Liver (tissue), 9 donors: ENCODE data around the gene CWC22. TPM values are rescaled to one million over a fixed set of nuclear protein-coding genes. Genes with fewer than 3 reads are reported as not detected.
"Not testable (repeated sequence)": the region's sequence is repeated elsewhere in the genome, so short reads cannot be mapped to it uniquely, and the experiment has no call there.

Experiments
- DNase-seq: peaks from one replicate; pipeline ENCODE4 v3.0.0-alpha.2; 2017; ENCODE audit warnings: low spot score
- H3K27ac ChIP-seq, 2 donors: one replicate each; pipeline ENCODE4 v1.7.0; 2013; ENCODE audit warnings: inconsistent platforms in 2 of 2, low read length in 2 of 2, control low read depth in 1 of 2, low read depth in 1 of 2, mild to moderate bottlenecking in 1 of 2
- H3K27me3 ChIP-seq, 4 donors: one replicate each; pipeline versions ENCODE4 v1.6.1 to v1.7.0; 2013; ENCODE audit warnings: low read length in 3 of 4, inconsistent platforms in 1 of 4, mild to moderate bottlenecking in 1 of 4, moderate library complexity in 1 of 4; ENCODE audit not compliant: control insufficient read depth in 4 of 4, insufficient read depth in 4 of 4
- H3K36me3 ChIP-seq, 4 donors: one replicate each; pipeline versions ENCODE4 v1.6.1 to v1.7.0; 2013; ENCODE audit warnings: low read length in 3 of 4, mild to moderate bottlenecking in 3 of 4, low read depth in 1 of 4, moderate library complexity in 1 of 4; ENCODE audit not compliant: control insufficient read depth in 4 of 4, insufficient read depth in 3 of 4
- H3K4me1 ChIP-seq, 4 donors: one replicate each; pipeline versions ENCODE4 v1.6.1 to v1.7.0; 2013; ENCODE audit warnings: low read length in 3 of 4, mild to moderate bottlenecking in 3 of 4, moderate library complexity in 1 of 4; ENCODE audit not compliant: control insufficient read depth in 4 of 4, insufficient read depth in 4 of 4
- H3K4me3 ChIP-seq, 3 donors: one replicate each; pipeline versions ENCODE4 v1.6.1 to v1.7.0; 2013; ENCODE audit warnings: low read length in 3 of 3, control low read depth in 1 of 3, low read depth in 1 of 3, mild to moderate bottlenecking in 1 of 3
- H3K9ac ChIP-seq, 2 donors: one replicate each; pipeline ENCODE4 v1.7.0; 2013; ENCODE audit warnings: low read length in 2 of 2, mild to moderate bottlenecking in 2 of 2, moderate library complexity in 2 of 2, control low read depth in 1 of 2, low read depth in 1 of 2
- H3K9me3 ChIP-seq, 4 donors: one replicate each; pipeline versions ENCODE4 v1.6.1 to v1.7.0; 2013; ENCODE audit warnings: low read length in 3 of 4; ENCODE audit not compliant: control insufficient read depth in 4 of 4
- ATF3 ChIP-seq: IDR thresholded peaks from 2 replicates; pipeline ENCODE4 v1.6.1; 2016; ENCODE audit warnings: antibody characterized with exemption
- CTCF ChIP-seq: fragments of 150-350 bp; IDR thresholded peaks from 2 replicates; pipeline ENCODE4 v1.5.1; 2017; ENCODE audit warnings: improper control_type of control experiment, low read depth, low read length; ENCODE audit not compliant: missing input control
- EGR1 ChIP-seq, 2 donors: IDR thresholded peaks; 2 replicates each; pipeline ENCODE4 v1.6.1; 2016 to 2018; ENCODE audit warnings: antibody characterized with exemption in 2 of 2, low read depth in 2 of 2
- HNF4G ChIP-seq: IDR thresholded peaks from 2 replicates; pipeline ENCODE4 v1.6.1; 2016; ENCODE audit warnings: antibody characterized with exemption
- JUND ChIP-seq, 2 donors: IDR thresholded peaks; 2 replicates each; pipeline ENCODE4 v1.6.1; 2016; ENCODE audit warnings: antibody characterized with exemption in 2 of 2
- MAX ChIP-seq: IDR thresholded peaks from 2 replicates; pipeline ENCODE4 v1.6.1; 2016; ENCODE audit warnings: antibody characterized with exemption
- NR2F2 ChIP-seq: IDR thresholded peaks from 2 replicates; pipeline ENCODE4 v1.6.1; 2016; ENCODE audit warnings: antibody characterized with exemption
- RAD21 ChIP-seq, 2 donors: IDR thresholded peaks; 2 replicates each; pipeline ENCODE4 v1.6.1; 2016; ENCODE audit warnings: antibody characterized with exemption in 2 of 2, mild to moderate bottlenecking in 2 of 2
- REST ChIP-seq: IDR thresholded peaks from 2 replicates; pipeline ENCODE4 v1.6.1; 2016; ENCODE audit warnings: antibody characterized with exemption, mild to moderate bottlenecking
- SP1 ChIP-seq: IDR thresholded peaks from 2 replicates; pipeline ENCODE4 v1.6.1; 2018; ENCODE audit warnings: antibody characterized with exemption, mild to moderate bottlenecking
- TAF1 ChIP-seq: conservative IDR thresholded peaks from 2 replicates; pipeline ENCODE4 v1.6.1; 2016; ENCODE audit warnings: antibody characterized with exemption, mild to moderate bottlenecking
- ZBTB33 ChIP-seq: IDR thresholded peaks from 2 replicates; pipeline ENCODE4 v1.6.1; 2016; ENCODE audit warnings: antibody characterized with exemption
- WGBS: extraction: QIAGEN DNeasy Blood & Tissue Kit; methylation state at CpG from one replicate; pipeline ENCODE4 v1.1.7; 2013; 5-methylcytosine and 5-hydroxymethylcytosine counted together
- polyA plus RNA-seq, 2 donors: library from polyadenylated mRNA; stranded (reverse) in 1 of 2; unstranded in 1 of 2; fragments of 200-250 nt in 1 of 2; fragments of >200 nt in 1 of 2; fragmentation: Nextera tagmentation in 1 of 2; extraction: Ambion mirVana in 1 of 2; gene quantifications; one replicate each; pipeline versions ENCODE4 v1.2.1 to v1.2.3, GENCODE V29; 2013 to 2015
- total RNA-seq, 2 donors: library from RNA; depleted of rRNA; stranded (reverse); fragments of >200 nt; gene quantifications; one replicate each; pipeline ENCODE4 v1.2.3, GENCODE V29; 2014
- donor health status: healthy.
- donor health status: healthy.
- donor health status: healthy.
- donor health status: healthy.
- donor health status: healthy.

CWC22 gene
- total and polyA plus RNA-seq, 4 donors = 4.4 to 12.0 (median 7.7) TPM

GRCh38 chr2:180006231-180006630 lies 866 bp downstream of the CWC22 start:
- DNase-seq = no peak
- Histone ChIP-seq H3K4me3 (peak overlapping the region; percentile 77 to 100 (median 99)), H3K9me3 (no peaks in the 10 kb centered on the region), H3K4me1 (peaks cover 0 to 14% (median 9%) of the 10 kb centered on the region in 4 donors), H3K27ac (peak overlapping the region; percentile 95 to 97), H3K27me3 (no peaks in the 10 kb centered on the region), H3K36me3 (peaks cover 0 to 1% (median 0%) of the 10 kb centered on the region in 4 donors), H3K9ac (peak overlapping the region; percentile 79 to 98)
- WGBS = 7% methylated on average over 7 of the region's 7 CpGs
- TF ChIP-seq ATF3 (no peak), NR2F2 (no peak), EGR1 (IDR thresholded peaks at IDR 0.05; ENCODE audit: low read depth in 2 of 2) (no peak), ZBTB33 (no peak), REST (no peak), RAD21 (IDR thresholded peaks at IDR 0.05) (no peak), JUND (IDR thresholded peaks at IDR 0.05) (no peak), MAX (no peak), HNF4G (no peak)

GRCh38 chr2:180005465-180005864 lies 1.6 kb downstream of the CWC22 start:
- not testable (repeated sequence) for H3K9ac ChIP-seq, H3K36me3 ChIP-seq

GRCh38 chr2:180004731-180005130 lies 2.4 kb downstream of the CWC22 start:
- H3K36me3 ChIP-seq = peaks cover 0 to 1% (median 0%) of the 10 kb centered on the region in 4 donors
- no peak overlapping the region for H3K9ac ChIP-seq
- no peak overlapping the region for H3K27ac ChIP-seq
- H3K4me3 ChIP-seq = no peak overlapping the region
- no peak for DNase-seq
- WGBS = 93% methylated on average over 5 of the region's 5 CpGs
- H3K9me3 ChIP-seq = no peaks in the 10 kb centered on the region
- peaks cover 0 to 14% (median 9%) of the 10 kb centered on the region in 4 donors for H3K4me1 ChIP-seq
- no peak for TF ChIP-seq EGR1 (IDR thresholded peaks at IDR 0.05; ENCODE audit: low read depth in 2 of 2)
- TF ChIP-seq CTCF = no peak
- no peak for TF ChIP-seq ZBTB33
- no peak for TF ChIP-seq REST
- no peak for TF ChIP-seq SP1
- TF ChIP-seq TAF1 = no peak
- TF ChIP-seq MAX = no peak
- no peak for TF ChIP-seq JUND (IDR thresholded peaks at IDR 0.05)
- no peaks in the 10 kb centered on the region for H3K27me3 ChIP-seq

More at GRCh38 chr2:180005465-180005864, 1.6 kb downstream of the CWC22 start:
- not testable (repeated sequence) for DNase-seq, H3K27ac ChIP-seq, H3K27me3 ChIP-seq, H3K9me3 ChIP-seq, H3K4me3 ChIP-seq
- H3K4me1 ChIP-seq = peaks cover 0 to 14% (median 9%) of the 10 kb centered on the region in 4 donors
- WGBS = 97% methylated on average over 7 of the region's 7 CpGs
